ENCODE results near the gene SFMBT1. TPM values are rescaled to one million over a fixed set of nuclear protein-coding genes. Genes with fewer than 3 reads are reported as not detected.
A peak's percentile ranks its signal among the peaks of the same experiment; 100 is the strongest.

The SFMBT1 gene
- total and polyA plus RNA-seq, 12 donors, result 3.1 to 19.1 (median 16.3) TPM

- Histone ChIP-seq H3K27me3 (no peaks in the 10 kb centered on the region), H3K9me3 (no peaks in the 10 kb centered on the region), H3K4me1 (peaks cover 0 to 24% (median 15%) of the 10 kb centered on the region in 9 donors), H3K36me3 (no peaks in the 10 kb centered on the region), H3K27ac (no peak overlapping the region), H3K4me3 (no peak overlapping the region)
- ATAC-seq (no peak), DNase-seq (no peak)
- 88 to 91% methylated on average over 4 of the region's 4 CpGs for WGBS, 2 donors
- TF ChIP-seq CTCF (IDR thresholded peaks at IDR 0.05), result no peak
- intact Hi-C loops (cut with DNase I), result no loop called here
Observed at GRCh38 chr3:53030619-53031449, 15.0 kb downstream of the SFMBT1 start.

- no peaks in the 10 kb centered on the region for H3K27me3 ChIP-seq
- DNase-seq (no peak), ATAC-seq (no peak)
- no peak overlapping the region for H3K27ac ChIP-seq
- TF ChIP-seq CTCF (IDR thresholded peaks at IDR 0.05), result no peak
- H3K4me1 ChIP-seq, result peaks cover 0 to 27% (median 13%) of the 10 kb centered on the region in 9 donors
- H3K4me3 ChIP-seq, result no peak overlapping the region
- H3K9me3 ChIP-seq, result no peaks in the 10 kb centered on the region
- intact Hi-C loops (cut with DNase I), result no loop called here
- 90 to 94% methylated on average over 7 of the region's 7 CpGs for WGBS, 2 donors
- no peaks in the 10 kb centered on the region for H3K36me3 ChIP-seq
Observed at GRCh38 chr3:53028641-53029040, 17.2 kb downstream of the SFMBT1 start.

- Histone ChIP-seq H3K27ac (peak overlapping the region in 5 of 10 donors; percentile 14 to 48 (median 28)), H3K27me3 (no peaks in the 10 kb centered on the region), H3K4me1 (peaks cover 0 to 27% (median 19%) of the 10 kb centered on the region in 9 donors), H3K36me3 (no peaks in the 10 kb centered on the region), H3K4me3 (no peak overlapping the region), H3K9me3 (no peaks in the 10 kb centered on the region)
- TF ChIP-seq CTCF (IDR thresholded peaks at IDR 0.05), result no peak
- no peak for DNase-seq
- WGBS, 2 donors, result 55 to 60% methylated on average over 4 of the region's 4 CpGs
- ATAC-seq, result peak in 6 of 8 donors; percentile 52 to 81 (median 74)
- intact Hi-C loops (cut with DNase I), result no loop called here
Observed at GRCh38 chr3:53027254-53027844, 18.5 kb downstream of the SFMBT1 start.

GRCh38 chr3:53026382-53027162 lies 19.3 kb downstream of the SFMBT1 start:
- TF ChIP-seq CTCF (IDR thresholded peaks at IDR 0.05), result no peak
- intact Hi-C loops (cut with DNase I), result no loop called here
- Histone ChIP-seq H3K27ac (peak overlapping the region in 3 of 10 donors; percentile 17 to 48 (median 42)), H3K9me3 (no peaks in the 10 kb centered on the region), H3K36me3 (no peaks in the 10 kb centered on the region), H3K27me3 (no peaks in the 10 kb centered on the region), H3K4me3 (no peak overlapping the region), H3K4me1 (peaks cover 0 to 27% (median 19%) of the 10 kb centered on the region in 9 donors)
- ATAC-seq, result peak in 2 of 8 donors; percentile 33 to 50
- no peak for DNase-seq
- WGBS, 2 donors, result 80 to 81% methylated on average over 10 of the region's 10 CpGs

All from heart right ventricle (tissue), 16 donors.